Uterus (tissue), 4 donors: ENCODE measurements around the gene MICALL1. TPM values are rescaled to one million over a fixed set of nuclear protein-coding genes. Genes with fewer than 3 reads are reported as not detected.
A peak's percentile ranks its signal among the peaks of the same experiment; 100 is the strongest.

ENCODE experiments used
- DNase-seq, 2 donors: peaks; one replicate each; pipeline ENCODE4 v3.0.0-alpha.2; 2019 to 2020
- H3K27ac ChIP-seq, 2 donors: fragments of 200-600 bp; sonication (generic); 1 replicate in 1 of 2; 2 replicates in 1 of 2; pipeline ENCODE4 v1.5.1; 2016 to 2018
- H3K27me3 ChIP-seq, 2 donors: fragments of 200-600 bp; sonication (generic); one replicate each; pipeline ENCODE4 v1.5.1; 2018 to 2019; ENCODE audit warnings: control low read depth in 1 of 2
- H3K36me3 ChIP-seq, 2 donors: fragments of 200-600 bp; sonication (generic); one replicate each; pipeline ENCODE4 v1.5.1; 2019; ENCODE audit warnings: control low read depth in 1 of 2
- H3K4me1 ChIP-seq, 2 donors: fragments of 200-600 bp; sonication (generic); one replicate each; pipeline ENCODE4 v1.5.1; 2018 to 2019; ENCODE audit warnings: control low read depth in 1 of 2
- H3K4me3 ChIP-seq, 2 donors: fragments of 200-600 bp; sonication (generic); 1 replicate in 1 of 2; 2 replicates in 1 of 2; pipeline ENCODE4 v1.5.1; 2018 to 2019; ENCODE audit warnings: mild to moderate bottlenecking in 1 of 2
- H3K9me3 ChIP-seq, 2 donors: fragments of 200-600 bp; sonication (generic); one replicate each; pipeline ENCODE4 v1.5.1; 2019; ENCODE audit warnings: control low read depth in 1 of 2
- POLR2A ChIP-seq, 2 donors: fragments of 450-650 bp; IDR thresholded peaks; one replicate each; pipeline ENCODE4 v1.6.1; 2016; ENCODE audit warnings: antibody characterized with exemption in 2 of 2, mild to moderate bottlenecking in 1 of 2, moderate library complexity in 1 of 2
- intact Hi-C: fragments of 100-400 bp; cut with DNase I; formaldehyde crosslinking; loops from one replicate; pipeline ENCODE4 v1.15.1; 2023; ENCODE audit warnings: low total_unique reads
- total RNA-seq, 4 donors: library from RNA; depleted of rRNA in 3 of 4; stranded (reverse); fragments of >200 nt in 3 of 4; gene quantifications; one replicate each; pipeline versions ENCODE4 v1.1.0 to v1.2.4, GENCODE V29; 2014 to 2023
- TF ChIP-seq, protein P1 (sequence below), 4 experiments: fragments of 200-600 bp in 2 of 4; fragments of 450-650 bp in 2 of 4; sonication (generic) in 2 of 4; IDR thresholded peaks; one replicate each; pipeline ENCODE4 v1.5.1; 2016 to 2019; ENCODE audit warnings: antibody characterized with exemption in 4 of 4, mild to moderate bottlenecking in 2 of 4, moderate library complexity in 1 of 4
- donor health status: DM: yes; HTN: yes; CAD: no.

Gene MICALL1
- total RNA-seq, 4 donors from 2014 or later, result 7.4 to 96.6 (median 46.6) TPM

DNA sequence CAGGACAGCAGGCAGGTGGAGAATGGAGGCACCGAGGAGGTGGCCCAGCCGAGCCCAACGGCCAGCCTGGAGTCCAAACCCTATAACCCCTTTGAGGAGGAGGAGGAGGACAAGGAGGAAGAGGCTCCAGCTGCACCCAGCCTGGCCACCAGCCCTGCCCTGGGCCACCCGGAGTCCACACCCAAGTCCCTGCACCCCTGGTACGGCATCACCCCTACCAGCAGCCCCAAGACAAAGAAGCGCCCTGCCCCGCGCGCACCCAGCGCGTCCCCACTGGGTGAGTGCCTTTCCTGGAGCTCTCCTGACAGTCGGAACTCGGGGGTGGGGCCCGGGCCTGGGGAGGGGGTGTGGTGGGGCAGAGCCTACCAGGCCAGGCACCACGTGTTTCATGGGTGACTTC, 19.7 kb downstream of the MICALL1 start:
- no peaks in the 10 kb centered on the region for H3K9me3 ChIP-seq
- no peak for DNase-seq
- H3K27ac ChIP-seq, result no peak overlapping the region
- H3K4me3 ChIP-seq, result no peak overlapping the region
- H3K27me3 ChIP-seq, result no peaks in the 10 kb centered on the region
- no peaks in the 10 kb centered on the region for H3K4me1 ChIP-seq
- H3K36me3 ChIP-seq, result no peaks in the 10 kb centered on the region
- intact Hi-C loops, result no loop called here
- TF ChIP-seq, protein P1, sequence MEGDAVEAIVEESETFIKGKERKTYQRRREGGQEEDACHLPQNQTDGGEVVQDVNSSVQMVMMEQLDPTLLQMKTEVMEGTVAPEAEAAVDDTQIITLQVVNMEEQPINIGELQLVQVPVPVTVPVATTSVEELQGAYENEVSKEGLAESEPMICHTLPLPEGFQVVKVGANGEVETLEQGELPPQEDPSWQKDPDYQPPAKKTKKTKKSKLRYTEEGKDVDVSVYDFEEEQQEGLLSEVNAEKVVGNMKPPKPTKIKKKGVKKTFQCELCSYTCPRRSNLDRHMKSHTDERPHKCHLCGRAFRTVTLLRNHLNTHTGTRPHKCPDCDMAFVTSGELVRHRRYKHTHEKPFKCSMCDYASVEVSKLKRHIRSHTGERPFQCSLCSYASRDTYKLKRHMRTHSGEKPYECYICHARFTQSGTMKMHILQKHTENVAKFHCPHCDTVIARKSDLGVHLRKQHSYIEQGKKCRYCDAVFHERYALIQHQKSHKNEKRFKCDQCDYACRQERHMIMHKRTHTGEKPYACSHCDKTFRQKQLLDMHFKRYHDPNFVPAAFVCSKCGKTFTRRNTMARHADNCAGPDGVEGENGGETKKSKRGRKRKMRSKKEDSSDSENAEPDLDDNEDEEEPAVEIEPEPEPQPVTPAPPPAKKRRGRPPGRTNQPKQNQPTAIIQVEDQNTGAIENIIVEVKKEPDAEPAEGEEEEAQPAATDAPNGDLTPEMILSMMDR (IDR thresholded peaks at IDR 0.05), result no peak
- TF ChIP-seq POLR2A (IDR thresholded peaks at IDR 0.05), result no peak

- DNase-seq, result no peak
- H3K4me3 ChIP-seq, result no peak overlapping the region
- H3K27ac ChIP-seq, result no peak overlapping the region
- H3K27me3 ChIP-seq, result no peaks in the 10 kb centered on the region
- H3K4me1 ChIP-seq, result no peaks in the 10 kb centered on the region
- intact Hi-C loops, result no loop called here
- TF ChIP-seq, protein P1 (IDR thresholded peaks at IDR 0.05), result no peak
- no peak for TF ChIP-seq POLR2A (IDR thresholded peaks at IDR 0.05)
- no peaks in the 10 kb centered on the region for H3K36me3 ChIP-seq
- H3K9me3 ChIP-seq, result no peaks in the 10 kb centered on the region
Measured at GRCh38 chr22:37926358-37926757, 20.3 kb downstream of the MICALL1 start.

GRCh38 chr22:37926771-37927636, 20.9 kb downstream of the MICALL1 start:
- H3K27me3 ChIP-seq, result no peaks in the 10 kb centered on the region
- intact Hi-C loops, result no loop called here
- no peaks in the 10 kb centered on the region for H3K4me1 ChIP-seq

DNA sequence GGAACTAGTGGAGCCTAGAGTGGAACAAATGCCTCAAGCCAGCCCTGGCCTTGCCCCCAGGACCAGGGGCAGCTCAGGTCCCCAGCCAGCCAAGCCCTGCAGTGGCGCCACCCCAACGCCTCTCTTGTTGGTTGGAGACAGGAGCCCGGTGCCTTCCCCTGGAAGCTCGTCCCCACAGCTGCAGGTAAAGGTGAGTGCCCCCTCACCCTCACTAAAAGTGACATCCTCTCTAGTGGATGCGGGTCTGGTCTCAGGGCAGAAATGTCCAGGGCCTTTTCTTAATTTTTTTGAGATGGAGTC, 21.5 kb downstream of the MICALL1 start:
- Histone ChIP-seq H3K9me3 (no peaks in the 10 kb centered on the region), H3K36me3 (no peaks in the 10 kb centered on the region), H3K4me1 (no peaks in the 10 kb centered on the region), H3K4me3 (no peak overlapping the region), H3K27me3 (no peaks in the 10 kb centered on the region), H3K27ac (no peak overlapping the region)
- TF ChIP-seq, protein P1 (IDR thresholded peaks at IDR 0.05), result no peak
- TF ChIP-seq POLR2A (IDR thresholded peaks at IDR 0.05), result no peak
- intact Hi-C loops, result no loop called here
- no peak for DNase-seq

More at GRCh38 chr22:37926771-37927636, 20.9 kb downstream of the MICALL1 start:
- no peak overlapping the region for H3K4me3 ChIP-seq
- DNase-seq, result no peak
- H3K27ac ChIP-seq, result no peak overlapping the region
- TF ChIP-seq, protein P1 (IDR thresholded peaks at IDR 0.05), result no peak
- TF ChIP-seq POLR2A (IDR thresholded peaks at IDR 0.05), result no peak
- H3K36me3 ChIP-seq, result no peaks in the 10 kb centered on the region
- H3K9me3 ChIP-seq, result no peaks in the 10 kb centered on the region

DNA sequence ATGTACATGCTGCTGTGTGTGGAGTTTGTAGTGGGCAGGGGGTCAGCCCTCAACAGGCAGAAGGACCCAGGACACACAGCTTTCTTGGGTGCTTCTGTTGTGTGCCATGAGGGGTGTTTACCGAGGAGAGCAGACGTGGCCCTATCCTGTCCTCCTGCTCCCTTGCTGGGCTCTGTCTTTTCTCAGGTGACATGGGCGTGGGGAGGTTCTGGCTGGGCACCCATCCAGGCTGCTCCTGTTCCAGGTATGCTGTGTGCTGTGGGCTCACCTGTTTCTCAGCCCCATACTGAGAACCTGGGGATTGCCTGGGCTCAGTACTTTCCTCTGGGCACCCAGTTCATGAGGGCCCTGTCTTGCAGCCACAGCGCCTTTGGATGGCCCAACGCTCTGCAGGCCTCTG, 23.3 kb downstream of the MICALL1 start:
- Histone ChIP-seq H3K27ac (peak overlapping the region; percentile 46 to 57), H3K36me3 (no peaks in the 10 kb centered on the region), H3K4me1 (peaks cover 0 to 11% of the 10 kb centered on the region in 2 donors), H3K9me3 (no peaks in the 10 kb centered on the region), H3K27me3 (no peaks in the 10 kb centered on the region), H3K4me3 (no peak overlapping the region)
- TF ChIP-seq POLR2A (IDR thresholded peaks at IDR 0.05), result no peak
- TF ChIP-seq, protein P1 (IDR thresholded peaks at IDR 0.05), result no peak
- intact Hi-C loops, result no loop called here
- DNase-seq, result no peak
